ENCODE measurements around the gene TNFAIP2. TPM values are rescaled to one million over a fixed set of nuclear protein-coding genes. Genes with fewer than 3 reads are reported as not detected.

TNFAIP2 gene
- total and polyA plus RNA-seq, 9 donors: 40.0 to 62.9 (median 53.5) TPM

- DNase-seq: no peak
- H3K4me1 ChIP-seq (ENCODE audit: control insufficient read depth, insufficient read depth, low read length): peaks cover 31% of the 10 kb centered on the region
- H3K27ac ChIP-seq (ENCODE audit: low read length): no peak overlapping the region
- 76% methylated on average over 20 of the region's 26 CpGs for WGBS (ENCODE audit: insufficient coverage)
- no peaks in the 10 kb centered on the region for H3K9me3 ChIP-seq (replicated peaks; ENCODE audit: control insufficient read depth, low read depth, low read length)
- no peak overlapping the region for H3K4me3 ChIP-seq (ENCODE audit: low read length)
- peaks cover 6% of the 10 kb centered on the region for H3K27me3 ChIP-seq (ENCODE audit: control insufficient read depth, insufficient read depth, low read length)
- H3K36me3 ChIP-seq (ENCODE audit: control insufficient read depth, insufficient read depth, low read length): peaks cover 50% of the 10 kb centered on the region
These were observed 12.3 kb downstream of the TNFAIP2 start for GRCh38 chr14:103135333-103136260.

GRCh38 chr14:103136388-103137271, 13.4 kb downstream of the TNFAIP2 start:
- WGBS (ENCODE audit: insufficient coverage): 38% methylated on average over 16 of the region's 20 CpGs
- Histone ChIP-seq H3K27me3 (ENCODE audit: control insufficient read depth, insufficient read depth, low read length) (peaks cover 6% of the 10 kb centered on the region), H3K4me3 (ENCODE audit: low read length) (no peak overlapping the region), H3K9me3 (replicated peaks; ENCODE audit: control insufficient read depth, low read depth, low read length) (no peaks in the 10 kb centered on the region), H3K4me1 (ENCODE audit: control insufficient read depth, insufficient read depth, low read length) (peaks cover 21% of the 10 kb centered on the region), H3K27ac (ENCODE audit: low read length) (no peak overlapping the region), H3K36me3 (ENCODE audit: control insufficient read depth, insufficient read depth, low read length) (peaks cover 41% of the 10 kb centered on the region)
- peak; percentile 48 for DNase-seq

- peaks cover 30% of the 10 kb centered on the region for H3K36me3 ChIP-seq (ENCODE audit: control insufficient read depth, insufficient read depth, low read length)
- 60% methylated on average over 20 of the region's 22 CpGs for WGBS (ENCODE audit: insufficient coverage)
- H3K4me1 ChIP-seq (ENCODE audit: control insufficient read depth, insufficient read depth, low read length): peaks cover 20% of the 10 kb centered on the region
- peaks cover 13% of the 10 kb centered on the region for H3K27me3 ChIP-seq (ENCODE audit: control insufficient read depth, insufficient read depth, low read length)
- peak; percentile 32 for DNase-seq
- no peaks in the 10 kb centered on the region for H3K9me3 ChIP-seq (replicated peaks; ENCODE audit: control insufficient read depth, low read depth, low read length)
- H3K27ac ChIP-seq (ENCODE audit: low read length): peak overlapping the region; percentile 29
- no peak overlapping the region for H3K4me3 ChIP-seq (ENCODE audit: low read length)
These were observed 14.5 kb downstream of the TNFAIP2 start for GRCh38 chr14:103137689-103138300.

GRCh38 chr14:103138301-103139131, 15.3 kb downstream of the TNFAIP2 start:
- peak; percentile 36 for DNase-seq
- Histone ChIP-seq H3K36me3 (ENCODE audit: control insufficient read depth, insufficient read depth, low read length) (peaks cover 23% of the 10 kb centered on the region), H3K4me1 (ENCODE audit: control insufficient read depth, insufficient read depth, low read length) (peaks cover 20% of the 10 kb centered on the region), H3K27me3 (ENCODE audit: control insufficient read depth, insufficient read depth, low read length) (peaks cover 19% of the 10 kb centered on the region), H3K4me3 (ENCODE audit: low read length) (peak overlapping the region; percentile 28), H3K9me3 (replicated peaks; ENCODE audit: control insufficient read depth, low read depth, low read length) (no peaks in the 10 kb centered on the region), H3K27ac (ENCODE audit: low read length) (no peak overlapping the region)
- 14% methylated on average over 49 of the region's 66 CpGs for WGBS (ENCODE audit: insufficient coverage)

GRCh38 chr14:103139132-103140025, 16.1 kb downstream of the TNFAIP2 start:
- Histone ChIP-seq H3K4me1 (ENCODE audit: control insufficient read depth, insufficient read depth, low read length) (peaks cover 20% of the 10 kb centered on the region), H3K9me3 (replicated peaks; ENCODE audit: control insufficient read depth, low read depth, low read length) (no peaks in the 10 kb centered on the region), H3K4me3 (ENCODE audit: low read length) (peak overlapping the region; percentile 28), H3K36me3 (ENCODE audit: control insufficient read depth, insufficient read depth, low read length) (peaks cover 17% of the 10 kb centered on the region), H3K27me3 (ENCODE audit: control insufficient read depth, insufficient read depth, low read length) (peaks cover 20% of the 10 kb centered on the region), H3K27ac (ENCODE audit: low read length) (no peak overlapping the region)
- DNase-seq: no peak
- WGBS (ENCODE audit: insufficient coverage): 31% methylated on average over 25 of the region's 29 CpGs

GRCh38 chr14:103140316-103141109, 17.3 kb downstream of the TNFAIP2 start:
- Histone ChIP-seq H3K9me3 (replicated peaks; ENCODE audit: control insufficient read depth, low read depth, low read length) (no peaks in the 10 kb centered on the region), H3K27me3 (ENCODE audit: control insufficient read depth, insufficient read depth, low read length) (peaks cover 20% of the 10 kb centered on the region), H3K4me1 (ENCODE audit: control insufficient read depth, insufficient read depth, low read length) (peaks cover 20% of the 10 kb centered on the region), H3K36me3 (ENCODE audit: control insufficient read depth, insufficient read depth, low read length) (peaks cover 9% of the 10 kb centered on the region), H3K27ac (ENCODE audit: low read length) (no peak overlapping the region), H3K4me3 (ENCODE audit: low read length) (no peak overlapping the region)
- WGBS (ENCODE audit: insufficient coverage): 70% methylated on average over 6 of the region's 12 CpGs
- no peak for DNase-seq

- Histone ChIP-seq H3K4me1 (ENCODE audit: control insufficient read depth, insufficient read depth, low read length) (peaks cover 20% of the 10 kb centered on the region), H3K36me3 (ENCODE audit: control insufficient read depth, insufficient read depth, low read length) (peaks cover 6% of the 10 kb centered on the region), H3K4me3 (ENCODE audit: low read length) (no peak overlapping the region), H3K27me3 (ENCODE audit: control insufficient read depth, insufficient read depth, low read length) (peaks cover 20% of the 10 kb centered on the region), H3K9me3 (replicated peaks; ENCODE audit: control insufficient read depth, low read depth, low read length) (no peaks in the 10 kb centered on the region), H3K27ac (ENCODE audit: low read length) (no peak overlapping the region)
- WGBS (ENCODE audit: insufficient coverage): 17% methylated on average over 1 of the region's 8 CpGs
- peak; percentile 32 for DNase-seq
These were observed 18.0 kb downstream of the TNFAIP2 start for GRCh38 chr14:103141117-103141796.

- H3K4me3 ChIP-seq (ENCODE audit: low read length): no peak overlapping the region
- H3K27me3 ChIP-seq (ENCODE audit: control insufficient read depth, insufficient read depth, low read length): peaks cover 22% of the 10 kb centered on the region
- H3K4me1 ChIP-seq (ENCODE audit: control insufficient read depth, insufficient read depth, low read length): peaks cover 20% of the 10 kb centered on the region
- no peak for DNase-seq
- no peaks in the 10 kb centered on the region for H3K9me3 ChIP-seq (replicated peaks; ENCODE audit: control insufficient read depth, low read depth, low read length)
- no peak overlapping the region for H3K27ac ChIP-seq (ENCODE audit: low read length)
- peaks cover under 1% of the 10 kb centered on the region for H3K36me3 ChIP-seq (ENCODE audit: control insufficient read depth, insufficient read depth, low read length)
- 90% methylated on average over 2 of the region's 4 CpGs for WGBS (ENCODE audit: insufficient coverage)
These were observed 18.8 kb downstream of the TNFAIP2 start for GRCh38 chr14:103142026-103142425.

Data from muscle of leg (tissue), 11 donors.